ENCODE measurements around the gene NCKAP5.

The NCKAP5 gene

GRCh38 chr2:132969371-132969985 is 598.8 kb downstream of the NCKAP5 start:
- DNase-seq = no peak

GRCh38 chr2:132965460-132965859 is 602.8 kb downstream of the NCKAP5 start:
- no peak for DNase-seq

- DNase-seq = no peak
Observed at GRCh38 chr2:132963161-132963560, 605.1 kb downstream of the NCKAP5 start.

- DNase-seq = no peak
Observed at GRCh38 chr2:132958887-132959286, 609.4 kb downstream of the NCKAP5 start.

- DNase-seq = no peak
Observed at GRCh38 chr2:132955871-132956615, 612.2 kb downstream of the NCKAP5 start.

GRCh38 chr2:132953771-132954170 is 614.5 kb downstream of the NCKAP5 start:
- DNase-seq = no peak

- no peak for DNase-seq
Observed at GRCh38 chr2:132951008-132951714, 617.1 kb downstream of the NCKAP5 start.

- DNase-seq = no peak
Observed at GRCh38 chr2:132949108-132949507, 619.2 kb downstream of the NCKAP5 start.

GRCh38 chr2:132948211-132948610 is 620.1 kb downstream of the NCKAP5 start:
- no peak for DNase-seq

GRCh38 chr2:132943829-132944228 is 624.4 kb downstream of the NCKAP5 start:
- no peak for DNase-seq

GRCh38 chr2:132941296-132942020 is 626.8 kb downstream of the NCKAP5 start:
- no peak for DNase-seq

GRCh38 chr2:132937629-132938028 is 630.6 kb downstream of the NCKAP5 start:
- DNase-seq = no peak

GRCh38 chr2:132936791-132937190 is 631.5 kb downstream of the NCKAP5 start:
- no peak for DNase-seq

- DNase-seq = no peak
Observed at GRCh38 chr2:132936261-132936660, 632.0 kb downstream of the NCKAP5 start.

GRCh38 chr2:132929786-132930185 is 638.5 kb downstream of the NCKAP5 start:
- no peak for DNase-seq

- DNase-seq = no peak
Observed at GRCh38 chr2:132923787-132924186, 644.5 kb downstream of the NCKAP5 start.

GRCh38 chr2:132915812-132916549 is 652.3 kb downstream of the NCKAP5 start:
- DNase-seq = no peak

GRCh38 chr2:132911726-132912724 is 656.2 kb downstream of the NCKAP5 start:
- DNase-seq = no peak

GRCh38 chr2:132910432-132910831 is 657.8 kb downstream of the NCKAP5 start:
- no peak for DNase-seq

GRCh38 chr2:132909427-132909826 is 658.8 kb downstream of the NCKAP5 start:
- DNase-seq = no peak

GRCh38 chr2:132904142-132904842 is 664.0 kb downstream of the NCKAP5 start:
- DNase-seq = no peak
